ENCODE data around the gene CPHXL. TPM values are rescaled to one million over a fixed set of nuclear protein-coding genes. Genes with fewer than 3 reads are reported as not detected.

The CPHXL gene
- total and polyA plus RNA-seq, 2 donors from 2014 or later: not detected

- FAIRE-seq (no peak), DNase-seq (peak in 1 of 5 donors; percentile 13)
- Histone ChIP-seq H3K36me3 (ENCODE audit: control insufficient read depth in 2 of 3, insufficient read depth in 3 of 3, low read length in 3 of 3) (no peaks in the 10 kb centered on the region), H3K27me3 (ENCODE audit: control insufficient read depth, insufficient read depth, low read length) (no peaks in the 10 kb centered on the region), H3K27ac (ENCODE audit: low read depth in 2 of 2, low read length in 2 of 2) (peak overlapping the region in 1 of 2 donors; percentile 7), H3K4me1 (ENCODE audit: control insufficient read depth in 2 of 3, insufficient read depth in 2 of 3, low read depth in 1 of 3, low read length in 3 of 3) (peaks cover 0 to 3% (median 0%) of the 10 kb centered on the region in 3 donors), H3K4me3 (ENCODE audit: low read length in 3 of 3) (no peak overlapping the region), H3K9ac (ENCODE audit: low read length in 3 of 3) (no peak overlapping the region), H3K9me3 (ENCODE audit: control insufficient read depth in 2 of 3, insufficient read depth in 1 of 3, low read length in 3 of 3) (no peaks in the 10 kb centered on the region)
- TF ChIP-seq, protein P1, sequence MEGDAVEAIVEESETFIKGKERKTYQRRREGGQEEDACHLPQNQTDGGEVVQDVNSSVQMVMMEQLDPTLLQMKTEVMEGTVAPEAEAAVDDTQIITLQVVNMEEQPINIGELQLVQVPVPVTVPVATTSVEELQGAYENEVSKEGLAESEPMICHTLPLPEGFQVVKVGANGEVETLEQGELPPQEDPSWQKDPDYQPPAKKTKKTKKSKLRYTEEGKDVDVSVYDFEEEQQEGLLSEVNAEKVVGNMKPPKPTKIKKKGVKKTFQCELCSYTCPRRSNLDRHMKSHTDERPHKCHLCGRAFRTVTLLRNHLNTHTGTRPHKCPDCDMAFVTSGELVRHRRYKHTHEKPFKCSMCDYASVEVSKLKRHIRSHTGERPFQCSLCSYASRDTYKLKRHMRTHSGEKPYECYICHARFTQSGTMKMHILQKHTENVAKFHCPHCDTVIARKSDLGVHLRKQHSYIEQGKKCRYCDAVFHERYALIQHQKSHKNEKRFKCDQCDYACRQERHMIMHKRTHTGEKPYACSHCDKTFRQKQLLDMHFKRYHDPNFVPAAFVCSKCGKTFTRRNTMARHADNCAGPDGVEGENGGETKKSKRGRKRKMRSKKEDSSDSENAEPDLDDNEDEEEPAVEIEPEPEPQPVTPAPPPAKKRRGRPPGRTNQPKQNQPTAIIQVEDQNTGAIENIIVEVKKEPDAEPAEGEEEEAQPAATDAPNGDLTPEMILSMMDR (IDR thresholded peaks at IDR 0.05; ENCODE audit: borderline replicate concordance, extremely low read depth, insufficient read depth): no peak
- intact Hi-C loops (cut with DNase I): no loop called here
Observed at GRCh38 chr16:75750528-75750927, 24.2 kb upstream of the CPHXL start.

GRCh38 chr16:75746359-75746758, 20.1 kb upstream of the CPHXL start:
- no peak for DNase-seq
- H3K27ac ChIP-seq (ENCODE audit: low read depth in 2 of 2, low read length in 2 of 2): no peak overlapping the region
- peaks cover 0 to 2% (median 0%) of the 10 kb centered on the region in 3 donors for H3K9me3 ChIP-seq (ENCODE audit: control insufficient read depth in 2 of 3, insufficient read depth in 1 of 3, low read length in 3 of 3)
- H3K27me3 ChIP-seq (ENCODE audit: control insufficient read depth, insufficient read depth, low read length): no peaks in the 10 kb centered on the region
- FAIRE-seq: no peak
- H3K9ac ChIP-seq (ENCODE audit: low read length in 3 of 3): no peak overlapping the region
- TF ChIP-seq, protein P1 (IDR thresholded peaks at IDR 0.05; ENCODE audit: borderline replicate concordance, extremely low read depth, insufficient read depth): no peak
- intact Hi-C loops (cut with DNase I): no loop called here
- H3K36me3 ChIP-seq (ENCODE audit: control insufficient read depth in 2 of 3, insufficient read depth in 3 of 3, low read length in 3 of 3): no peaks in the 10 kb centered on the region
- H3K4me1 ChIP-seq (ENCODE audit: control insufficient read depth in 2 of 3, insufficient read depth in 2 of 3, low read depth in 1 of 3, low read length in 3 of 3): peaks cover 0 to 3% (median 0%) of the 10 kb centered on the region in 3 donors
- no peak overlapping the region for H3K4me3 ChIP-seq (ENCODE audit: low read length in 3 of 3)

DNA sequence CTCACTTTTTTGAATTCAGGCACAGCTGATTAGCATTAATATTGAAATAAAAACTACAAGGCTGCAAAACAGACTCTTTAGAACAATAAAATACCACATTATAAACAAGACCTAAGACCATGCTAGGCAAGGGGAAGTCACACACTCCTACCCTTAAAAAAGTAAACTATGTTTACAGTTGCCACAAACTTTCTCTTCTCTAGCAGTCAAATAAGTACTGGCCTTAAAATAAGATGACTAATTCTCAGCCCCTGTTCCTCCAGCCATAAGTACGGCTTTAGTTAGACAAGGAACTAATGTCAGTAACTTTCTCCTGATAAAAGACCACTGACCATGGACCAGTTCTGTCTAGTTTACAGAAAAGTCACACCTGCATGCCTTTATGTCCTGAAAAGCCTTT, 19.5 kb upstream of the CPHXL start:
- TF ChIP-seq, protein P1 (IDR thresholded peaks at IDR 0.05; ENCODE audit: borderline replicate concordance, extremely low read depth, insufficient read depth): no peak
- H3K4me1 ChIP-seq (ENCODE audit: control insufficient read depth in 2 of 3, insufficient read depth in 2 of 3, low read depth in 1 of 3, low read length in 3 of 3): peaks cover 0 to 3% (median 0%) of the 10 kb centered on the region in 3 donors
- intact Hi-C loops (cut with DNase I): no loop called here
- peaks cover 0 to 2% (median 0%) of the 10 kb centered on the region in 3 donors for H3K9me3 ChIP-seq (ENCODE audit: control insufficient read depth in 2 of 3, insufficient read depth in 1 of 3, low read length in 3 of 3)
- H3K4me3 ChIP-seq (ENCODE audit: low read length in 3 of 3): no peak overlapping the region
- H3K36me3 ChIP-seq (ENCODE audit: control insufficient read depth in 2 of 3, insufficient read depth in 3 of 3, low read length in 3 of 3): no peaks in the 10 kb centered on the region
- no peak for DNase-seq
- H3K27me3 ChIP-seq (ENCODE audit: control insufficient read depth, insufficient read depth, low read length): no peaks in the 10 kb centered on the region
- H3K27ac ChIP-seq (ENCODE audit: low read depth in 2 of 2, low read length in 2 of 2): no peak overlapping the region
- no peak for FAIRE-seq
- no peak overlapping the region for H3K9ac ChIP-seq (ENCODE audit: low read length in 3 of 3)

- no peak overlapping the region for H3K27ac ChIP-seq (ENCODE audit: low read depth in 2 of 2, low read length in 2 of 2)
Observed at GRCh38 chr16:75745242-75745641, 19.0 kb upstream of the CPHXL start.

More at GRCh38 chr16:75745242-75745641, 19.0 kb upstream of the CPHXL start:
- no peak for FAIRE-seq
- H3K9me3 ChIP-seq (ENCODE audit: control insufficient read depth in 2 of 3, insufficient read depth in 1 of 3, low read length in 3 of 3): peaks cover 0 to 2% (median 0%) of the 10 kb centered on the region in 3 donors
- H3K4me3 ChIP-seq (ENCODE audit: low read length in 3 of 3): no peak overlapping the region
- H3K4me1 ChIP-seq (ENCODE audit: control insufficient read depth in 2 of 3, insufficient read depth in 2 of 3, low read depth in 1 of 3, low read length in 3 of 3): peaks cover 0 to 1% (median 0%) of the 10 kb centered on the region in 3 donors
- H3K36me3 ChIP-seq (ENCODE audit: control insufficient read depth in 2 of 3, insufficient read depth in 3 of 3, low read length in 3 of 3): no peaks in the 10 kb centered on the region
- TF ChIP-seq, protein P1 (IDR thresholded peaks at IDR 0.05; ENCODE audit: borderline replicate concordance, extremely low read depth, insufficient read depth): no peak
- intact Hi-C loops (cut with DNase I): no loop called here
- no peaks in the 10 kb centered on the region for H3K27me3 ChIP-seq (ENCODE audit: control insufficient read depth, insufficient read depth, low read length)
- no peak for DNase-seq
- H3K9ac ChIP-seq (ENCODE audit: low read length in 3 of 3): no peak overlapping the region
